A549 treated with DMSO at 1 μM for 4 hours (cell line): ENCODE data around the gene PTPN6. TPM values are rescaled to one million over a fixed set of nuclear protein-coding genes. Genes with fewer than 3 reads are reported as not detected.

ENCODE experiments used
- total RNA-seq: library from RNA; stranded (reverse); fragments of 200-300 nt; extraction: Qiagen RNA extraction; gene quantifications from 5 replicates; pipeline ENCODE4 v1.2.3, GENCODE V29; 2022; ENCODE audit warnings: low read depth

PTPN6 gene
- 7.6 to 14.4 TPM (median 10.8 TPM) in 5 replicates for total RNA-seq

GRCh38 chr12:6950811-6951540 is at the start of gene PTPN6:
PTPN6 (plus strand) TSS chr12:6951356; CDS start chr12:6951513, 157 bp downstream.

GRCh38 chr12:6904280-6905276 is 46.6 kb upstream of the PTPN6 start, which contains the start of gene LRRC23:
LRRC23 (plus strand) TSS chr12:6904822; CDS start chr12:6905634, 812 bp downstream.

GRCh38 chr12:6914246-6914946 is 36.8 kb upstream of the PTPN6 start, which contains the start of gene ENO2:
ENO2 (plus strand) TSS chr12:6914580; CDS start chr12:6915833, 1,253 bp downstream.

GRCh38 chr12:6927379-6928021 is 23.7 kb upstream of the PTPN6 start, which contains the start of gene ATN1:
ATN1 (plus strand) TSS chr12:6927959; CDS start chr12:6934002, 6,043 bp downstream.

GRCh38 chr12:6943722-6944380 is 7.3 kb upstream of the PTPN6 start, which contains the start of the genes C12orf57 and RNU7-1:
C12orf57 (plus strand) TSS chr12:6944022; CDS start chr12:6944122, 100 bp downstream.
RNU7-1 (plus strand) TSS chr12:6943816.

Other genes with a start within 250 kb of the PTPN6 start
- gene COPS7A, start 227.3 kb upstream of the PTPN6 start, total RNA-seq: 53.3 to 61.0 TPM (median 56.5 TPM) in 5 replicates
- 275 to 309 TPM (median 292 TPM) in 5 replicates for gene MLF2, start 198.2 kb upstream of the PTPN6 start, total RNA-seq
- 682 to 907 TPM (median 824 TPM) in 5 replicates for gene PTMS, start 185.0 kb upstream of the PTPN6 start, total RNA-seq
- gene LAG3, start 178.8 kb upstream of the PTPN6 start, total RNA-seq: 0.47 to 2.2 TPM (median 1.4 TPM) in 5 replicates
- gene CD4, start 161.8 kb upstream of the PTPN6 start, total RNA-seq: not detected in 5 replicates
- gene GPR162, start 129.5 kb upstream of the PTPN6 start, total RNA-seq: 0.39 to 0.93 TPM (median 0.47 TPM) in 5 replicates
- gene P3H3, start 122.9 kb upstream of the PTPN6 start, total RNA-seq: 24.8 to 31.7 TPM (median 26.6 TPM) in 5 replicates
- 1.9 to 2.8 TPM (median 1.9 TPM) in 5 replicates for gene GNB3, start 110.4 kb upstream of the PTPN6 start, total RNA-seq
- 76.1 to 88.0 TPM (median 79.3 TPM) in 5 replicates for gene CDCA3, start 100.1 kb upstream of the PTPN6 start, total RNA-seq
- 77.5 to 93.5 TPM (median 87.6 TPM) in 5 replicates for gene USP5, start 99.2 kb upstream of the PTPN6 start, total RNA-seq
- 1,539 to 1,667 TPM (median 1,622 TPM) in 5 replicates for gene TPI1, start 83.8 kb upstream of the PTPN6 start, total RNA-seq
- 18.3 to 23.2 TPM (median 21.4 TPM) in 5 replicates for gene SPSB2, start 78.1 kb upstream of the PTPN6 start, total RNA-seq
- gene LRRC23, start 46.5 kb upstream of the PTPN6 start, total RNA-seq: 15.5 to 18.7 TPM (median 18.1 TPM) in 5 replicates
- 37.1 to 44.4 TPM (median 42.7 TPM) in 5 replicates for gene ENO2, start 36.8 kb upstream of the PTPN6 start, total RNA-seq
- 49.8 to 82.1 TPM (median 68.2 TPM) in 5 replicates for gene ATN1, start 23.4 kb upstream of the PTPN6 start, total RNA-seq
- not detected in 5 replicates for gene RNU7-1, start 7.5 kb upstream of the PTPN6 start, total RNA-seq
- 274 to 300 TPM (median 288 TPM) in 5 replicates for gene C12orf57, start 7.3 kb upstream of the PTPN6 start, total RNA-seq
- gene PHB2, start 19.3 kb downstream of the PTPN6 start, total RNA-seq: 313 to 344 TPM (median 323 TPM) in 5 replicates
- gene EMG1, start 19.6 kb downstream of the PTPN6 start, total RNA-seq: 62.4 to 70.8 TPM (median 65.4 TPM) in 5 replicates
- 26.9 to 31.8 TPM (median 30.4 TPM) in 5 replicates for gene LPCAT3, start 67.1 kb downstream of the PTPN6 start, total RNA-seq
- gene C1S, start 109.4 kb downstream of the PTPN6 start, total RNA-seq: 38.6 to 61.7 TPM (median 42.5 TPM) in 5 replicates
- 24.1 to 46.2 TPM (median 28.9 TPM) in 5 replicates for gene C1R, start 141.1 kb downstream of the PTPN6 start, total RNA-seq
- 9.6 to 14.0 TPM (median 12.0 TPM) in 5 replicates for gene C1RL, start 157.9 kb downstream of the PTPN6 start, total RNA-seq
- not detected in 5 replicates for gene RBP5, start 177.5 kb downstream of the PTPN6 start, total RNA-seq
- 11.3 to 15.3 TPM (median 13.4 TPM) in 5 replicates for gene CLSTN3, start 179.0 kb downstream of the PTPN6 start, total RNA-seq
- gene PEX5, start 238.3 kb downstream of the PTPN6 start, total RNA-seq: 31.3 to 38.1 TPM (median 35.5 TPM) in 5 replicates